Measurements from ENCODE around the gene TNFSF13.

TNFSF13 gene

GRCh38 chr17:7552621-7553051 is 5.9 kb upstream of the TNFSF13 start:
- DNase-seq (ENCODE audit: low read depth): no peak

GRCh38 chr17:7553356-7553755 is 5.2 kb upstream of the TNFSF13 start:
- DNase-seq (ENCODE audit: low read depth): no peak

- no peak for DNase-seq (ENCODE audit: low read depth)
Observed at GRCh38 chr17:7555320-7555948, 3.1 kb upstream of the TNFSF13 start.

GRCh38 chr17:7556627-7557026 is 1.9 kb upstream of the TNFSF13 start:
- DNase-seq (ENCODE audit: low read depth): no peak

DNA sequence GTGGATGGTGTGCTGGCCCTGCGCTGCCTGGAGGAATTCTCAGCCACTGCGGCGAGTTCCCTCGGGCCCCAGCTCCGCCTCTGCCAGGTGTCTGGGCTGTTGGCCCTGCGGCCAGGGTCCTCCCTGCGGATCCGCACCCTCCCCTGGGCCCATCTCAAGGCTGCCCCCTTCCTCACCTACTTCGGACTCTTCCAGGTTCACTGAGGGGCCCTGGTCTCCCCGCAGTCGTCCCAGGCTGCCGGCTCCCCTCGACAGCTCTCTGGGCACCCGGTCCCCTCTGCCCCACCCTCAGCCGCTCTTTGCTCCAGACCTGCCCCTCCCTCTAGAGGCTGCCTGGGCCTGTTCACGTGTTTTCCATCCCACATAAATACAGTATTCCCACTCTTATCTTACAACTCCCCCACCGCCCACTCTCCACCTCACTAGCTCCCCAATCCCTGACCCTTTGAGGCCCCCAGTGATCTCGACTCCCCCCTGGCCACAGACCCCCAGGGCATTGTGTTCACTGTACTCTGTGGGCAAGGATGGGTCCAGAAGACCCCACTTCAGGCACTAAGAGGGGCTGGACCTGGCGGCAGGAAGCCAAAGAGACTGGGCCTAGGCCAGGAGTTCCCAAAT is 1.3 kb upstream of the TNFSF13 start:
- no peak for DNase-seq (ENCODE audit: low read depth)

GRCh38 chr17:7557775-7558543 is 591 bp upstream of the TNFSF13 start:
- peak; percentile 67 for DNase-seq (ENCODE audit: low read depth)

- DNase-seq (ENCODE audit: low read depth): no peak
Observed at GRCh38 chr17:7559320-7560171, 996 bp downstream of the TNFSF13 start.

- no peak for DNase-seq (ENCODE audit: low read depth)
Observed at GRCh38 chr17:7560172-7561027, 1.9 kb downstream of the TNFSF13 start.

DNA sequence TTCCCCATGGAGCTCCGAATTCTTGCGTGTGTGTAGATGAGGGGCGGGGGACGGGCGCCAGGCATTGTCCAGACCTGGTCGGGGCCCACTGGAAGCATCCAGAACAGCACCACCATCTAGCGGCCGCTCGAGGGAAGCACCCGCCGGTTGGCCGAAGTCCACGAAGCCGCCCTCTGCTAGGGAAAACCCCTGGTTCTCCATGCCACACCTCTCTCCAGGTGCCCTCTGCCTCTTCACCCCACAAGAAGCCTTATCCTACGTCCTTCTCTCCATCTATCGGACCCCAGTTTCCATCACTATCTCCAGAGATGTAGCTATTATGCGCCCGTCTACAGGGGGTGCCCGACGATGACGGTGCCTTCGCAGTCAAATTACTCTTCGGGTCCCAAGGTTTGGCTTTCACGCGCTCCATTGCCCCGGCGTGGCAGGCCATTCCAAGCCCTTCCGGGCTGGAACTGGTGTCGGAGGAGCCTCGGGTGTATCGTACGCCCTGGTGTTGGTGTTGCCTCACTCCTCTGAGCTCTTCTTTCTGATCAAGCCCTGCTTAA is 2.6 kb downstream of the TNFSF13 start:
- peak; percentile 72 for DNase-seq (ENCODE audit: low read depth)

GRCh38 chr17:7561589-7562207 is 3.1 kb downstream of the TNFSF13 start, which contains the start of gene SENP3:
SENP3 (plus strand) TSS chr17:7561919; CDS start chr17:7563077, 1,158 bp downstream.
- peak; percentile 88 for DNase-seq (ENCODE audit: low read depth)

DNA sequence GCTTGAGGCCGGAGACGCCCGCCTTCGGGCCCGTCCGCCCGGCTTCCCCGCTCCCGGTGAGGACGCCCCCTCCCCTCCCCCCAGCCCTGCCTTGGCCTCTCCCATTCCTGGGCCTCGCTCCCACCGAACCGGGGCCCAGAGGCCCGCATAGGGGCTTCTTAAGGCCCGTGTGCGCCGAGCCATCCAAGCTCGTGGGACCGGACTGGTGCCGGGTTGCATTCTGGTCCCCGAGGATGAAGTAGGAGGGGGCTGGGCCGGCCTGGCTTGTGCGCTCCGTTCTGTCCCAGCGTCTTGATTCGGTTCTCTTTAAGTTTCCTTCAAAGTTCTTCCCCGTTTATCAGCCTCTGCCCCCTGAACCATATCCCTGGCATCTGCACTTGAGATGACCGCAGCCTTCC is 3.7 kb downstream of the TNFSF13 start:
- DNase-seq (ENCODE audit: low read depth): no peak

- no peak for DNase-seq (ENCODE audit: low read depth)
Observed at GRCh38 chr17:7563115-7563869, 4.7 kb downstream of the TNFSF13 start.

- DNase-seq (ENCODE audit: low read depth): no peak
Observed at GRCh38 chr17:7569571-7569970, 11.0 kb downstream of the TNFSF13 start.

GRCh38 chr17:7570351-7570750 is 11.8 kb downstream of the TNFSF13 start:
- no peak for DNase-seq (ENCODE audit: low read depth)

DNA sequence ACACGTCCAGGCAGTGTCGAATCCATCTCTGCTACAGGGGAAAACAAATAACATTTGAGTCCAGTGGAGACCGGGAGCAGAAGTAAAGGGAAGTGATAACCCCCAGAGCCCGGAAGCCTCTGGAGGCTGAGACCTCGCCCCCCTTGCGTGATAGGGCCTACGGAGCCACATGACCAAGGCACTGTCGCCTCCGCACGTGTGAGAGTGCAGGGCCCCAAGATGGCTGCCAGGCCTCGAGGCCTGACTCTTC is 13.7 kb downstream of the TNFSF13 start:
- no peak for DNase-seq (ENCODE audit: low read depth)

GRCh38 chr17:7572588-7573323 is 14.2 kb downstream of the TNFSF13 start:
- peak; percentile 99 for DNase-seq (ENCODE audit: low read depth)

DNA sequence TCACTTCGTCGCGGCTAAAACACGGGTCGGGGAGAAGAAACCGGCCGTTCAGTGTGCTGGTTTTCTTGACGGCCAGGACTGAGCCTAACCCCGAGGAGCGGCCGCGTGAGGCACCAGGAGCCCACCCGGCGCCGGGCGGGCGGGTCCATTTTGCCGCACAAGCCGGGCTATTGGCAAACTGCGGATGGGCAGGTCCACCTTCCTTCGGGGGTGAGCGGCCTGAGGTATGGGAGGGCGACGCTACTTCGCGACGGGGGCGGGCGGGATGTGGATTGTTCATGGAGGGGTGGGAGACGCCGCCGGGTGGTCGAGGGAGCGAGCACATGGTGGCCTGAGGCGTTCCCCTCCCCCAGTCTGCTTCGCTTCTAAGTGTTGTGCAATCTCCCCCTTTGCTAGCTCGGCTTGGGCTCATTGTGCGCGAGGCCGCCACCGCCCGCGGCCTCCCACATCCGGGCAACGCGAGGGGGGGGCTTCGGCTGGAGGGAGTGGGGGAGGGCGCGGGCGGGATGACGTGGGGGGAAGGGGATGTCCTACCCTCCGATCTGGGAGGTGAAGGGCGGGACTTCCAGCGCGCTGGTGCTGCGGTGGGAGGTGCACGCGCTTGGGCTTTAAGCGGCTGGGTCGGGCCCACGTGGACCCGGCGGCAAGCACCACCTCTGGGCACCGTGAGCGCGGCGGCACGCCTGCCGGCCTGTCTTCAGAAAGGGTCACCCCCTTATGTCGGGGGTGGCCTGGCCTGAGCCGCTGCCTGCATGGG is 15.0 kb downstream of the TNFSF13 start:
- DNase-seq (ENCODE audit: low read depth): peak; percentile 94

- DNase-seq (ENCODE audit: low read depth): no peak
Observed at GRCh38 chr17:7574176-7574953, 15.8 kb downstream of the TNFSF13 start.
